ENCODE measurements around the gene CEP57. TPM values are rescaled to one million over a fixed set of nuclear protein-coding genes. Genes with fewer than 3 reads are reported as not detected.

Gene CEP57
- total RNA-seq, 1 donor from 2014 or later: 77.7 TPM

Other genes starting within 250 kb of the CEP57 start
- 40.5 and 45.6 TPM in 2 replicates for gene FAM76B, start 716 bp upstream of the CEP57 start, total RNA-seq
- gene MTMR2, start 133.6 kb downstream of the CEP57 start, total RNA-seq: 41.3 and 41.7 TPM in 2 replicates